Measurements from ENCODE around the gene COL24A1.

The COL24A1 gene

DNA sequence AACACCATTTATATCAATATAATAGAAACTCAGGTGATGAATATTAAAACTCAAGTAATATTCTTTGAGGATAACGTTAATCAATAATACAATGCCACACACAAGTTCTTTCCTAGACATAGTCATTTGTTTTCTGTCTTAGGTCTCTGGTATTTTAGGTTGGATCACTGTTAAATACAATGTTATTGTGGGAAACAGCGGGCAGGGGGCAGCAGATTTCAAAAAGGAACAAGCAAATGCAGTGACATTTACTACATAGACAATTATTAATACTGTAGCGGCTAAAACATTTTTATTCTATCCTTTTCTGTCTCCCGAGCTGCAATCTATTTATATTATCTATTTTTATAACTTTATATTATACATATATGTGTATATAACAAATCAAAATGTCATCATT, 261.9 kb downstream of the COL24A1 start:
- H3K4me3 ChIP-seq (ENCODE audit: low read depth, low read length) = no peak overlapping the region
- in situ Hi-C loops (cut with HindIII; ENCODE audit: low sequenced_read_pairs) = no loop called here
- TF ChIP-seq, protein P1, sequence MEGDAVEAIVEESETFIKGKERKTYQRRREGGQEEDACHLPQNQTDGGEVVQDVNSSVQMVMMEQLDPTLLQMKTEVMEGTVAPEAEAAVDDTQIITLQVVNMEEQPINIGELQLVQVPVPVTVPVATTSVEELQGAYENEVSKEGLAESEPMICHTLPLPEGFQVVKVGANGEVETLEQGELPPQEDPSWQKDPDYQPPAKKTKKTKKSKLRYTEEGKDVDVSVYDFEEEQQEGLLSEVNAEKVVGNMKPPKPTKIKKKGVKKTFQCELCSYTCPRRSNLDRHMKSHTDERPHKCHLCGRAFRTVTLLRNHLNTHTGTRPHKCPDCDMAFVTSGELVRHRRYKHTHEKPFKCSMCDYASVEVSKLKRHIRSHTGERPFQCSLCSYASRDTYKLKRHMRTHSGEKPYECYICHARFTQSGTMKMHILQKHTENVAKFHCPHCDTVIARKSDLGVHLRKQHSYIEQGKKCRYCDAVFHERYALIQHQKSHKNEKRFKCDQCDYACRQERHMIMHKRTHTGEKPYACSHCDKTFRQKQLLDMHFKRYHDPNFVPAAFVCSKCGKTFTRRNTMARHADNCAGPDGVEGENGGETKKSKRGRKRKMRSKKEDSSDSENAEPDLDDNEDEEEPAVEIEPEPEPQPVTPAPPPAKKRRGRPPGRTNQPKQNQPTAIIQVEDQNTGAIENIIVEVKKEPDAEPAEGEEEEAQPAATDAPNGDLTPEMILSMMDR (IDR thresholded peaks at IDR 0.05; ENCODE audit: low read depth, low read length) = peak; percentile 62
- DNase-seq (ENCODE audit: low read depth, low spot score) = peak; percentile 62

DNA sequence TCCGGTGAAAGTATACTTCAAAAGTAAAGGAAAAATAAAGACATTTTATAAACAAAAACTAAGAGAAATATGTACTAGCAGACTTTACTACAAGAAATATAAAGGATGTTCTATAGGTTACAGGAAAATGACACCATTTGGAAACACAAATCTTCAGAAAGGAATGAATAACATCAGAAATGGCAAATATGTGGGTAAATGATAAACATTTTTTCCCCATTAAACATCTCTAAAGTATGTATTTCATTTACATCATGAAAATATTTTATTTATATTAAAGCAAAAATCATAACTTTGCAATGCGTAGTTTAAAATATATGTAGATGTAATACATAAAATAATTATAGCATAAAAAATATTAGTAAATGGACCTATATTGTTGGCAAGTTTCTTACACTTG, 264.2 kb downstream of the COL24A1 start:
- DNase-seq (ENCODE audit: low read depth, low spot score) = no peak
- no peak overlapping the region for H3K4me3 ChIP-seq (ENCODE audit: low read depth, low read length)
- TF ChIP-seq, protein P1 (IDR thresholded peaks at IDR 0.05; ENCODE audit: low read depth, low read length) = no peak
- in situ Hi-C loops (cut with HindIII; ENCODE audit: low sequenced_read_pairs) = no loop called here

DNA sequence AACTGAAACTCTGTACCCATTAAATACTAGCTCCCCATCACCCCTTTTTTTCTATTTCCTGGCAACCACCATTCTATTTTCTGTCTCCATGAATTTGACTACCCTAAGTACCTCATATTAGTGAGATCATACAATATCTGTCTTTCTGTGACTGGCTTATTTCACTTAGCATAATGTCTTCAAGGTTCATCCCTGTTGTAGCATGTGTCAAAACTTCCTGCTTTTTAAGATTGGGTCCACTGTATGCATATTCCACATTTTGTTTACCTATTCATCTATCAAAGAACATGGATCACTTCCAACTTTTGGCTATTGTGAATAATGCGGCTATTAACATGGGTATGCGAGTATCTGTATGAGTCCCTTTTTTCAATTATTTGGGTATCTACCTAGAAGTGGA, 266.7 kb downstream of the COL24A1 start:
- H3K4me3 ChIP-seq (ENCODE audit: low read depth, low read length) = no peak overlapping the region
- no peak for DNase-seq (ENCODE audit: low read depth, low spot score)
- TF ChIP-seq, protein P1 (IDR thresholded peaks at IDR 0.05; ENCODE audit: low read depth, low read length) = no peak
- in situ Hi-C loops (cut with HindIII; ENCODE audit: low sequenced_read_pairs) = no loop called here

DNA sequence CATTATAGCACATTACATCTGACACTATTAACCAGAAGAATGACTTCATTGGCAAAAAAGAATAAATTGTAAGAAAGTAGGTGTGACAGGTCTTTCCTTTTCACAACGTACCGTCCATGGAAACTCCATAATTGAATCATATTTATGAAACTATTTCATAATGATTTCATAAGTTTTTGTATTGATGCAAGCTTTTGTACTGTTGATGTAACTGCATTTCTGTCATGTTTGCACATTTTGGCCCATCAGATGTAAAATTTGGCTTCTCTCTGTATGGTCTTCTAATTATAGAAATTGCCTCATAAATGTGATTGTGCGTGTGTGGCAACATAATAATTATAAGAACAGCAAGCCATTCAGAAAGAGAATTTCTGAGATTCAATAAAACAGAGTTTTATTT, 267.7 kb downstream of the COL24A1 start:
- TF ChIP-seq, protein P1 (IDR thresholded peaks at IDR 0.05; ENCODE audit: low read depth, low read length) = no peak
- in situ Hi-C loops (cut with HindIII; ENCODE audit: low sequenced_read_pairs) = no loop called here
- no peak overlapping the region for H3K4me3 ChIP-seq (ENCODE audit: low read depth, low read length)
- DNase-seq (ENCODE audit: low read depth, low spot score) = no peak

DNA sequence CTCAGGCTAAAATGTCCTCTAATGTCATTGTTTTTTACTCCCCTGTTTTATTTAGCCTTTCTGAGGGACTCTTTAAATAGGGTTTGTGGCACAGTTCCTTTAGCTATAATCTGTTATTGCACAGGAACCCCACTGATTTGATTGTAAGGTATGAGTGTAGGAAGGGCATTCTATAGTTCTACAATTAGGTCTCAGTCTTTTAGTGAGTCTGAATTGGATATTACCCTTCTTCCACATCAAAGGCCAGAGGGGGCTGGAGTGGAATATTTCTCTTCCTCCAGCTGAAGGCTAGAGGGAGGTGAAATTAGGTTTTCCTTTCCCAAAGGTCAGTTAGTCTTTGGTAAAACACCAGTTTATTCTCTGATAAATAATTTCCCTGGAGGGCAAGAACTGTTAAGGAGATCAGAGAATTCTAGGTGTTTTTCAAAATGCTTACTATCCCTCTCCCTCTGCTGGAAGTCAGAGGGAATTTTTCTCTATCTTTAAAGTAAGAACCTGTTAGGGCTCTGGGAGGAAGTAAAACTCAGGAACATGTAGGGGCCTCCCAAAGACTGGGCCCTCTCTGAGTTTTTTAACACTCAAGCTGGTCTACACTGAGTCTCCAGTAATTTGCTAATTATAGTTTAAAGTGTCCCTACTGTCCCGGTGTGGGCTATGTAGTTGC, 272.1 kb downstream of the COL24A1 start:
- peak; percentile 40 for DNase-seq (ENCODE audit: low read depth, low spot score)
- TF ChIP-seq, protein P1 (IDR thresholded peaks at IDR 0.05; ENCODE audit: low read depth, low read length) = peak; percentile 62
- no peak overlapping the region for H3K4me3 ChIP-seq (ENCODE audit: low read depth, low read length)
- in situ Hi-C loops (cut with HindIII; ENCODE audit: low sequenced_read_pairs) = no loop called here

DNA sequence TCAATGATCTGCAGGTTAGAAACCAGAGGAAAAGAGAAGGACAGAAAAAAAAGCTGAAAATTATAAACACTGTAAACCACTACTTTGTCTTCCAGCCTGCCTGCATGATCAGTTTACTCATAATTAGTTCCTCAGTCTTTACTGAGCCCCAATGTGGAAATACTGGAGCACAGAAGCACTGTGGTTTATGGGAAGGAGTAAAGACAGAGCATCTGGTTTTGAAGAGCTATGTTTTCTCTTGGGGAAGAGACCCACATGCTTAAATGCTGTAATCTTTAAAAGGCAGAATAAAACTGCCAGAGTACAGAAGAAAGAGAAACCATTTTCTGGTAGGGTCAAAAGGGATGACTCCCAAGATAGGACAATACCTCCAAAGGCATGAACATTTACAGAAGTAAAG, 289.4 kb downstream of the COL24A1 start:
- in situ Hi-C loops (cut with HindIII; ENCODE audit: low sequenced_read_pairs) = no loop called here
- TF ChIP-seq, protein P1 (IDR thresholded peaks at IDR 0.05; ENCODE audit: low read depth, low read length) = no peak
- no peak overlapping the region for H3K4me3 ChIP-seq (ENCODE audit: low read depth, low read length)
- no peak for DNase-seq (ENCODE audit: low read depth, low spot score)

Data from astrocyte of the spinal cord (primary cell).